IPS-15b (cell line): ENCODE results near the gene TM4SF4.

ENCODE experiments used
- H3K27me3 ChIP-seq: one replicate; pipeline ENCODE4 v1.6.1; 2013; ENCODE audit warnings: low read length; ENCODE audit not compliant: control insufficient read depth, insufficient read depth
- H3K36me3 ChIP-seq: one replicate; pipeline ENCODE4 v1.6.1; 2013; ENCODE audit warnings: low read length; ENCODE audit not compliant: control insufficient read depth, insufficient read depth
- H3K4me1 ChIP-seq: one replicate; pipeline ENCODE4 v1.6.1; 2013; ENCODE audit warnings: mild to moderate bottlenecking, low read length; ENCODE audit not compliant: control insufficient read depth, insufficient read depth
- H3K4me3 ChIP-seq: one replicate; pipeline ENCODE4 v1.5.1; 2013; ENCODE audit warnings: low read depth, low read length
- H3K9ac ChIP-seq: one replicate; pipeline ENCODE4 v1.6.1; 2013; ENCODE audit warnings: low read depth, mild to moderate bottlenecking, low read length
- H3K9me3 ChIP-seq: one replicate; pipeline ENCODE4 v1.6.1; 2013; ENCODE audit warnings: mild to moderate bottlenecking, low read length; ENCODE audit not compliant: control insufficient read depth, insufficient read depth

TM4SF4 gene

DNA sequence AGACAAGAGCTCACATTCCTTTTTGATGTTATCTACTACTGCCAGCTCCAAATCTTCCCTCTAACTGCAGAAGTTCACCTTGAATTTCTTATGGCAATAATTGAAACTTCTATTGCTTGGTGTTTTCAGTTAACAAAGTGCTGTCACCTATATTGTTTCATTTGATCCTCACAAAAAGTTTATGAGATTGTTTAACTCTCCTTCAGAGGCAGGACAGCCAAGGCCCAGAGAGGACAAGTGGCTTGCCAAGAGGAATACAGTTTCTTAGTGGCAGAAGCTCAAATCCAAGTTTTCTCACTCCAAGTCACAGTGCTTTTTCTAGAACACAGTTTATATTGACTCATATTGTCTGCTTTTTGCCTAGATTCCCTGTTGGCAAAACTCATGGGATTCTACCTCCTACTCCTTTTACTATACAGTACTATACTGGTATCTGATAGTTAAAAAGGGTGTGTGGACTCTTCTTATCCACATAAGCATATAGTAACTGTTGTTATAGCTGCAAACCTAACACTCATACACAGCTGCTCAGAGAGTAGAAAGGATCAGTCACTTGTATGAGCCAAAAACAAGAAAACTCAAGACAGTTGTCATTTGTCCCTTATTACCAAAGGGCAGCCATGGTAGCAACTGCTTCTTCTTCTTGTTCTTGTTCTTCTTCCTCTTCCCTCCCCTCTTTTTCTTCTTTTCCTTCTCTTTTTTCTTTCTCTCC is 15.9 kb downstream of the TM4SF4 start:
- no peaks in the 10 kb centered on the region for H3K9me3 ChIP-seq
- H3K36me3 ChIP-seq, result no peaks in the 10 kb centered on the region
- no peaks in the 10 kb centered on the region for H3K27me3 ChIP-seq
- no peak overlapping the region for H3K9ac ChIP-seq
- no peak overlapping the region for H3K4me3 ChIP-seq
- H3K4me1 ChIP-seq, result no peaks in the 10 kb centered on the region

DNA sequence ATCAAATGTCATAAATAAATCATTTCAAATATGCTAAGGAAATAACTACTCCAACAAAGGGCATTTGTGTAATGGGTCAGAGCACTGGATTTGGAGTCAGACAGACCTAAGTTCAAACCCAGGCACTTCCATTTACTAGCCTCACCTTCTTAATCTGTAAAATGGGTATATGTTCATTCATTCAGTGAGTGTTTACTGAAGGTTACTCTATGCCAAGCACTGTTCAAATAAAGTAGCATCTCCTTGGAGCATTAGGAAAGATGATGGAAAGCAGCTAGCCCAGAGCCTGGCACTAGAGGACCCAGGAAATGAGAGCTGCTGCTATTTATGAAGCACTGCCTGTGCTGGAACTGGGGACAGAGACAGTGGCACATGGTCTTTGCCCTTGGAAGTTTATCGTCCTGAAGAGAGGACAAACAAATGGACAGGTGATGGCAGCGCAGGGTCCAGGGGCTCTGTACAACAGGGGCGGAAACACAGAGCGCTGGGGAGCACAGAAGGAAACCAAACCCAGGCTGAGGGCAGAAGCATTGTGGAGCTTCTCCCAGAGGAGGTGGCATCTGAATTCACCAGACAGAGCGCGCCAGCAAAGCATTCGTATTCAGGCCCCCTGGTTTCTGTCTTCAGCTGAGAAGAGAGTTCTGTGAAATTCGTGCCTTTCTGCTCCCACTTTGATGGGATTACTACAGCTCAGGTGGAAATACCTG is 19.0 kb downstream of the TM4SF4 start:
- Histone ChIP-seq H3K36me3 (no peaks in the 10 kb centered on the region), H3K9ac (no peak overlapping the region), H3K27me3 (no peaks in the 10 kb centered on the region), H3K4me3 (no peak overlapping the region), H3K9me3 (no peaks in the 10 kb centered on the region), H3K4me1 (no peaks in the 10 kb centered on the region)

DNA sequence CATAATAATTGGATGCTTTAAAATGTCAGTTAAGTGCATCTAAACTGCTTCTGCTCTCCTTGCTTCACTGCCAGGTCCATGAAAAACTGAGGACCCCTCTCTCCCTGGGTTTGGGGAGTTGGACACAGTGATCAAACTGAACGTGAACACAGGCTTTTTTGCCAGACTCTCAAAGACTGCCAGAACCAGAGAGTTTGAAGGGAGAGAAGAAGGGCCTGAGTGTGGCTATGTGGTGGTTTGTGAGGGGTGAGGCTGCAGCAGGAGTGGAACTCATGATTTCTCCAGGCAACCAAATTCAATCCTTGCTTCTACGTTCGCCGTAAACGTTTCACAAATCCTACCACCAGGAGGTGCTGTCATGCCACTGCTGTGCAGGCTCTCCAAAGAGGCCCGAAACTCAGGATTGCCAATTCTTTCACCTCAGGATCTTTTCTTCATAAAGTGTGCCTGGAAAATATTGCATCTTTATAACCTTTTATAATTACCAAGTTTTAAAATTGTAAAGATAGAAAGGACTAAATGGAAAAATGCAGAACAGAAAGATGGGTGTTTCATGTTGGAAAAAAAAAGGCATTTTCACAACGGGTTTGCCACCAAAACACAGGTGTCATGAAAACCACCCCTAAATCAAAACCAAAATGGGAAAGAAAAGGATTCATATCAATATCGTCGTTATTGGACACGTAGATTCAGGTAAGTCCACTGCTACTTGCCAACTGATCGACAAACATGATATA is 19.7 kb downstream of the TM4SF4 start:
- H3K9me3 ChIP-seq, result no peaks in the 10 kb centered on the region
- H3K27me3 ChIP-seq, result no peaks in the 10 kb centered on the region
- no peak overlapping the region for H3K4me3 ChIP-seq
- H3K4me1 ChIP-seq, result no peaks in the 10 kb centered on the region
- no peaks in the 10 kb centered on the region for H3K36me3 ChIP-seq
- H3K9ac ChIP-seq, result no peak overlapping the region

DNA sequence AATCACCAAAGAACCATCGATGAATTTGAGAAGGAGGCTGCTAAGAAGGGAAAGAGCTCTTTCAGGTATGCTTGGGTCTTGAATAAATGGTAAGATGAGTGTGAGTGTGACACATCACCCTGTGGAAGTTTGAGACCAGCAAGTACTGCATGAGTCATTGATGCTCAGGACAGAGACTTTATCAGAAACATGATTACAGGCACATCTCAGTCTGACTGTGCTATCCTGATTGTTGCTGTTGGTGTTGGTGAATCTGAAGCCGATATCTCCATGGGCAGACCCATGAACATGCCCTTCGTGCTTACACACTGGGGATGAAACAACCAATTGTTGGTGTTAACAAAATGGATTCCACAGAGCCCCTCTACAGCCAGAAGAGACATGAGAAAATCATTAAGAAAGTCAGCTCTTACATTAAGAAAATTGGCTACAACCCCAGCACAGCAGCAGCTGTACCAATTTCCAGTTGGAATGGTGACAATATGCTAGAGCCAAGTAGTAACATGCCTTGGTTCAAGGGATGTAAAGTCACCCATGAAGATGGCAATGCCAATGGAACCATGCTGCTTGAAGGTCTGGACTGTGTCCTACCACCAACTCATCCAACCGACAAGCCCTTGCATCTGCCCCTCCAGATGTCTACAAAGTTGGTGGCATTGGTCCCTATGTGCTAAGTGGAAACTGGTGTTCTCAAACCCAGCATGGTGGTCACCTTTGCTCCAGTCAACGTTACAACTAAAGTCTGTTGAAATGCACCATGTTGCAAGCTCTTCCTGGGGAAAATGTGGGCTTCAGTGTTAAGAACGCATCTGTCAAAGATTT is 20.5 kb downstream of the TM4SF4 start:
- H3K27me3 ChIP-seq, result no peaks in the 10 kb centered on the region
- H3K9me3 ChIP-seq, result no peaks in the 10 kb centered on the region
- H3K4me1 ChIP-seq, result no peaks in the 10 kb centered on the region
- H3K4me3 ChIP-seq, result no peak overlapping the region
- H3K36me3 ChIP-seq, result no peaks in the 10 kb centered on the region
- no peak overlapping the region for H3K9ac ChIP-seq

DNA sequence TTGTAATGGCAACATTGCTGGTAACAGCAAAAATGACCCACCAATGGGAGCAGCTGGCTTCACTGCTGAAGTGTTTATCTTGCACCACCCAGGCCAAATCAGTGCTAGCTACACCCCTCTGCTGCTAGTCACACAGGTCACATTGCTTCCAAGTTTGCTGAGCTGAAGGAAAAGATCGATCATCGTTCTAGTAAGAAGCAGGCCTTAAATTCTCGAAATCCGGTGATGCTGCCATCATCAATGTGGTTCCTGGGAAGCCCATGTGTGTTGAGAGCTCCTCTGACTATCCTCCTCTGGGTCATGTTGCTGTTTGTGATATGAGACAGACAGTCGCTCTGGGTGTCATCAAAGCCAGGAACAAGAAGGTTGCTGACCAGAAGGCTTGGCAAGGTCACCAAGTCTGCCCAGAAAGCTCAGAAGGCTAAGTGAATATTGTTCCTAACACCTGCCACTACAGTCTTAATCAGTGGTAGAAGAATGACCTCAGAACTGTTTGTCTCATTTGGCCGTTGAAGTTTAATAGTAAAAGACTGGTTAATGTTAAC is 21.2 kb downstream of the TM4SF4 start:
- H3K9ac ChIP-seq, result no peak overlapping the region
- H3K4me3 ChIP-seq, result no peak overlapping the region
- H3K36me3 ChIP-seq, result no peaks in the 10 kb centered on the region

DNA sequence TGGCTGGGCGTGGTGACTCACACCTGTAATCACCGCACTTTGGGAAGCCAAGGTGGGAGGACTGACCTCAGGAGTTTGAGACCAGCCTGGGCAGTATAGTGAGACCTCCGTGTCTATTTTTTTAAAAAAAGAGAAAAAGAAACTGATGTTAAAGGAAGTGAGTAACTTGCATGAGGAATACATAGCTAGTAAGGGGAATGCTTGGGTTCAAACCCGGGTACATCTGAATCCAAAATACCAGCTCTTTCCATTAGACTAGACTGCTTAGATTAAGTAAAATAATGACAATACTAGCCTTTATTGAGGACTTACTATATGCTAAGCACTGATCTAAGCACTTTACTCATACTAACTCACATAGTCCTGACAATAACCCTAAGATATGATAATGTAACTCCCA is 22.4 kb downstream of the TM4SF4 start:
- Histone ChIP-seq H3K9me3 (no peaks in the 10 kb centered on the region), H3K36me3 (no peaks in the 10 kb centered on the region), H3K27me3 (no peaks in the 10 kb centered on the region)

More for the DNA sequence above, 21.2 kb downstream of the TM4SF4 start:
- no peaks in the 10 kb centered on the region for H3K27me3 ChIP-seq
- H3K9me3 ChIP-seq, result no peaks in the 10 kb centered on the region
- H3K4me1 ChIP-seq, result no peaks in the 10 kb centered on the region

DNA sequence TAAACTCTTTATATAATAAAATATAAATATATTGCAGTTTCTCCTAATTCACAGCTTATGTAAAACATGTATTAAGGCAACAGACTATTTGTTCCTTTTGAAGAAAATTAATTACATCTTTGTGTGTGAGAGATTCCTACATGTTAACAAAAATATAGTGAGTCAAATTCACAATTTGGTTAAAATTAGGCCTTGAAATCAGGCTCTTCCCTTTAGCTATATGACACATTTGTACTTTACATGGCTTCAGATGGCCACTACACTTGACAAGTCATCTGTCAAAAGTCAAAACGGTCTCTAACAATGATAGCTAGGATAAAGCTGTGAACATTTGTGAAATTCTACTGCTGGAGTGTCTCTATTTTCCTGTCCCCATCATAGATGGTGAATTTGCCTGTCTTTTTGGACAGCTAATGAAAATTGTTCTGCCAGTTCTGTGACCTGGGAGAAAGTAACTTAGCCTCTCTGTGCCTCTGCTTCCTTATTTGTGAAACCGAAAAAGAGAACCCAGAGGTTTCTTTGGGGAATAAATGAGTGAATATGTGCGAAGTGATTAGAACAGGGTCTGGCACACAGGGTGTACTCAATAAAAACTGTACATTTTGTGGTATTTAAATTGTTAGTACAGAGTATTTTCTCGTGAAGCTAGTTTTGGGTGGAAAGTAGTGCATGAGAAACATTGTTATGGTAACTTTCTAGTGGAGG is 23.6 kb downstream of the TM4SF4 start:
- no peaks in the 10 kb centered on the region for H3K27me3 ChIP-seq
- H3K36me3 ChIP-seq, result no peaks in the 10 kb centered on the region
- no peak overlapping the region for H3K9ac ChIP-seq

More for the DNA sequence above, 22.4 kb downstream of the TM4SF4 start:
- H3K4me3 ChIP-seq, result no peak overlapping the region
- H3K9ac ChIP-seq, result no peak overlapping the region
- no peaks in the 10 kb centered on the region for H3K4me1 ChIP-seq

DNA sequence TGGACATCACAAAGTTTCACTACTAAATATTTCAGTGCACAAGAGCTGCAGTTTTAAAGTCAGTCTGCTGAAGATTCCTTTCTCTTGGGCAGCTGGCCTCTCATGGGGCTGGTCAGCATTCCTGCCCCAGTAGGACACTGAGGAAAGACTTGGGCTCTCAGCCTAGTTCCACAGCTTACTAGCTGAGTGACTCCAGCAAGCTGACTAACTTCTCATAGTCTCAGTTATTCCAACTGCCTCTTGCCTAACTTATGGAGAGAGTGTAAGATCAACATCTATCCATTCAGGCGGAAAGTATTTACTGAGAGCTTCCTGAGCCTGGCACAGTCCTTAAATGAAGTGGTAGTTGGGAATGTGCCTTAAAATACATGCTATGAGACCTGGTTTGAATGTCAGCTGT is 27.0 kb downstream of the TM4SF4 start:
- Histone ChIP-seq H3K4me1 (no peaks in the 10 kb centered on the region), H3K4me3 (no peak overlapping the region), H3K27me3 (no peaks in the 10 kb centered on the region), H3K9me3 (no peaks in the 10 kb centered on the region), H3K36me3 (no peaks in the 10 kb centered on the region), H3K9ac (no peak overlapping the region)

More for the DNA sequence above, 23.6 kb downstream of the TM4SF4 start:
- Histone ChIP-seq H3K4me3 (no peak overlapping the region), H3K4me1 (no peaks in the 10 kb centered on the region), H3K9me3 (no peaks in the 10 kb centered on the region)

DNA sequence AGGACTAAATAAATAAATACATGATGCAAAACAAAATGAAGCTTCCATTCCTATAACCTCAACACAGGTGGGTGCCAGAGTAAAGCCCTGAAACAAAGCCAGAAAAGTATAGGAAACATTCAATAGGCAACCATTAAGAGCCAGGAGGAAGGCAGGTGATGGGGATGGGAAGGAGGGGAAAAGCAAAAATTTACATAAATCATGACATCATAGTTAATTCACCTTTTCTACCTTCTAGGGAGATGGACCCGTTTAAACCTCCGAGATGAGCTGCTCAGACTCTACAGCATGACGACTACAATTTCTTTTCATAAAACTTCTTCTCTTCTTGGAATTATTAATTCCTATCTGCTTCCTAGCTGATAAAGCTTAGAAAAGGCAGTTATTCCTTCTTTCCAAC is 27.9 kb downstream of the TM4SF4 start:
- no peaks in the 10 kb centered on the region for H3K9me3 ChIP-seq
- no peaks in the 10 kb centered on the region for H3K36me3 ChIP-seq
- H3K4me1 ChIP-seq, result no peaks in the 10 kb centered on the region
- no peaks in the 10 kb centered on the region for H3K27me3 ChIP-seq
- no peak overlapping the region for H3K4me3 ChIP-seq
- no peak overlapping the region for H3K9ac ChIP-seq

DNA sequence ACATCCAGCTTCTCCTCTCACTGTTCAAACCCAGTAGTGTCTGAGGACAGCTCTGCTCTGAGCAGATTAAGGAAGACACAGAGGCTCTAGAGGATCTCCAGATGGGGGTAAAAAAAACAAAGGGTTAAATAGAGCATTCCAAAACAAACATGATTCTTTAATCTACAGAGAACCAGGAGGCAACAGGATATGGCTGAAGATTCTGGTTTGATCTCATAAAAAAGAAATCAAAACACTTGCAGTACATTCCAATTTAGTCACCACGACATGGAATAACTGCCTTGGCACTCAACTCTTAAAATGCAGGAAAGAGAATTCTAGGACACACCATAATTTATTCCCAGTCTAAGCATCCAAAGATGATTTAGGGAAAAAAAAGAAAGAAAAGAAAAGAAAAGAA is 32.0 kb downstream of the TM4SF4 start:
- H3K9ac ChIP-seq, result no peak overlapping the region
- H3K9me3 ChIP-seq, result no peaks in the 10 kb centered on the region
- H3K4me1 ChIP-seq, result no peaks in the 10 kb centered on the region
- no peaks in the 10 kb centered on the region for H3K27me3 ChIP-seq
- H3K36me3 ChIP-seq, result no peaks in the 10 kb centered on the region
- no peak overlapping the region for H3K4me3 ChIP-seq

DNA sequence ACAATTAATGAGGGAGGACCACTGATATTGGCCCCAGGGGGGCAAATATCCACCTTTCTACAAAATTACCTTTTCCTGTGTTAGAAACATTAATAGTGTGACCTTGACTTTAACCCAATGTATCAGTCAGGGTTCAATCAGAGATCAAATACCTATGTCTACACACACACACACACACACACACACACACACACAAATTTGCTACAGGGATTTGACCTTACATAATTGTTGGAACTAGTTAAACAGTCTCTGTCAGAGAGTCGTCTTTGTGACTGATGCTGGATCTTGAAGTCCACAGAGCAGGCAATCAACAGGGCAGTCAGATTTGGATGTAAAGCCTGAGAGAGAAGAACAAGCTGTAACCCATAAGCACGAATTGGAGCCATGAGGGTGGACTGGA is 32.5 kb downstream of the TM4SF4 start:
- no peak overlapping the region for H3K4me3 ChIP-seq
- no peaks in the 10 kb centered on the region for H3K9me3 ChIP-seq
- H3K36me3 ChIP-seq, result no peaks in the 10 kb centered on the region
- no peak overlapping the region for H3K9ac ChIP-seq
- no peaks in the 10 kb centered on the region for H3K27me3 ChIP-seq
- H3K4me1 ChIP-seq, result no peaks in the 10 kb centered on the region
